RPMI8226 (cell line): ENCODE data around the gene FRMPD2.

Source experiments
- DNase-seq: peaks from one replicate; pipeline ENCODE4 v3.0.0-alpha.2; 2015

The FRMPD2 gene

GRCh38 chr10:48274636-48275035 lies at the start of gene FRMPD2:
Gene FRMPD2 (minus strand): TSS chr10:48274696. CDS start chr10:48274567, 129 bp downstream.
- DNase-seq, result no peak

- DNase-seq, result no peak
Measured at GRCh38 chr10:48322017-48322416, 47.5 kb upstream of the FRMPD2 start.

- no peak for DNase-seq
Measured at GRCh38 chr10:48317321-48317990, 43.0 kb upstream of the FRMPD2 start.

- no peak for DNase-seq
Measured at GRCh38 chr10:48316236-48316635, 41.7 kb upstream of the FRMPD2 start.

- DNase-seq, result no peak
Measured at GRCh38 chr10:48314107-48314506, 39.6 kb upstream of the FRMPD2 start.

GRCh38 chr10:48309711-48310226 lies 35.3 kb upstream of the FRMPD2 start:
- DNase-seq, result peak; percentile 14

- DNase-seq, result no peak
Measured at GRCh38 chr10:48307711-48308018, 33.2 kb upstream of the FRMPD2 start.

- peak; percentile 40 for DNase-seq
Measured at GRCh38 chr10:48306870-48307710, 32.6 kb upstream of the FRMPD2 start.

GRCh38 chr10:48306265-48306869 lies 31.9 kb upstream of the FRMPD2 start, which contains the start of gene MAPK8:
Gene MAPK8 (plus strand): TSS chr10:48306677. CDS start chr10:48401661, 94,984 bp downstream.
- DNase-seq, result peak; percentile 93

GRCh38 chr10:48305905-48306264 lies 31.4 kb upstream of the FRMPD2 start:
- DNase-seq, result no peak

GRCh38 chr10:48302515-48303476 lies 28.3 kb upstream of the FRMPD2 start:
- DNase-seq, result peak; percentile 4

GRCh38 chr10:48300556-48300955 lies 26.1 kb upstream of the FRMPD2 start:
- no peak for DNase-seq

GRCh38 chr10:48299692-48300091 lies 25.2 kb upstream of the FRMPD2 start:
- no peak for DNase-seq

- no peak for DNase-seq
Measured at GRCh38 chr10:48299066-48299465, 24.6 kb upstream of the FRMPD2 start.

GRCh38 chr10:48296576-48297098 lies 22.1 kb upstream of the FRMPD2 start:
- no peak for DNase-seq

- DNase-seq, result no peak
Measured at GRCh38 chr10:48294431-48294830, 19.9 kb upstream of the FRMPD2 start.

- no peak for DNase-seq
Measured at GRCh38 chr10:48292616-48293015, 18.1 kb upstream of the FRMPD2 start.

GRCh38 chr10:48291190-48291589 lies 16.7 kb upstream of the FRMPD2 start:
- no peak for DNase-seq

GRCh38 chr10:48290286-48290685 lies 15.8 kb upstream of the FRMPD2 start:
- DNase-seq, result no peak

GRCh38 chr10:48289501-48290238 lies 15.2 kb upstream of the FRMPD2 start:
- DNase-seq, result peak; percentile 54

GRCh38 chr10:48288661-48289060 lies 14.2 kb upstream of the FRMPD2 start:
- no peak for DNase-seq
